Smooth muscle cell (in vitro differentiated cells): Measurements from ENCODE around the gene RUSF1. TPM values are rescaled to one million over a fixed set of nuclear protein-coding genes. Genes with fewer than 3 reads are reported as not detected.

Experiments
- DNase-seq: peaks from one replicate; lab custom pipeline; 2025; ENCODE audit not compliant: unreplicated experiment; lab: John Stamatoyannopoulos, UW
- H2AFZ ChIP-seq: fragments of 200-600 bp; sonication (generic); 2 replicates; pipeline ENCODE4 v1.6.0; 2016; ENCODE audit warnings: antibody characterized with exemption, low read depth, mild to moderate bottlenecking
- H3F3A ChIP-seq: fragments of 200-600 bp; sonication (generic); 2 replicates; pipeline ENCODE4 v1.6.0; 2017; ENCODE audit warnings: antibody characterized with exemption, low read depth
- H3K27ac ChIP-seq: fragments of 200-600 bp; sonication (generic); 2 replicates; pipeline ENCODE4 v1.5.1; 2016; ENCODE audit warnings: low read depth, mild to moderate bottlenecking
- H3K27me3 ChIP-seq: fragments of 200-600 bp; sonication (generic); 2 replicates; pipeline ENCODE4 v1.6.1; 2016; ENCODE audit warnings: low read depth, mild to moderate bottlenecking
- H3K36me3 ChIP-seq: fragments of 200-600 bp; sonication (generic); 2 replicates; pipeline ENCODE4 v1.5.1; 2016; ENCODE audit warnings: low read depth
- H3K4me1 ChIP-seq: fragments of 200-600 bp; sonication (generic); 2 replicates; pipeline ENCODE4 v1.5.1; 2016; ENCODE audit warnings: low read depth
- H3K4me2 ChIP-seq: fragments of 200-600 bp; sonication (generic); 2 replicates; pipeline ENCODE4 v1.6.0; 2016; ENCODE audit warnings: mild to moderate bottlenecking
- H3K4me3 ChIP-seq: fragments of 200-600 bp; sonication (generic); 2 replicates; pipeline ENCODE4 v1.5.1; 2016; ENCODE audit warnings: mild to moderate bottlenecking
- H3K79me2 ChIP-seq: fragments of 200-600 bp; sonication (generic); 2 replicates; pipeline ENCODE4 v1.6.0; 2016; ENCODE audit warnings: low read depth, mild to moderate bottlenecking
- H3K9ac ChIP-seq: fragments of 200-600 bp; sonication (generic); 2 replicates; pipeline ENCODE4 v1.6.0; 2016; ENCODE audit warnings: low read depth
- H3K9me3 ChIP-seq: fragments of 200-600 bp; sonication (generic); replicated peaks from 2 replicates; pipeline ENCODE4 v1.5.1; 2016; ENCODE audit warnings: low read depth
- H4K20me1 ChIP-seq: fragments of 200-600 bp; sonication (generic); 2 replicates; pipeline ENCODE4 v1.6.0; 2016; ENCODE audit warnings: low read depth
- CTCF ChIP-seq: fragments of 200-600 bp; sonication (generic); IDR thresholded peaks from 2 replicates; pipeline ENCODE4 v1.5.1; 2017; ENCODE audit warnings: borderline replicate concordance, mild to moderate bottlenecking, antibody characterized with exemption; ENCODE audit not compliant: insufficient read depth, poor library complexity, severe bottlenecking
- WGBS: methylation state at CpG from one replicate; pipeline ENCODE4 v1.1.7; 2016; ENCODE audit warnings: low lambda C conversion rate; 5-methylcytosine and 5-hydroxymethylcytosine counted together
- polyA plus RNA-seq: library from polyadenylated mRNA; unstranded; fragments of >200 nt; fragmentation: Nextera tagmentation; extraction: Ambion mirVana; gene quantifications from 2 replicates; pipeline ENCODE4 v1.2.1, GENCODE V29; 2016
- total RNA-seq: library from RNA; depleted of rRNA; stranded (reverse); fragments of >200 nt; gene quantifications from 2 replicates; pipeline ENCODE4 v1.2.3, GENCODE V29; 2014

The RUSF1 gene
- total and polyA plus RNA-seq, 2 experiments from 2014 or later, result 55.9 to 72.1 TPM

- H3K27me3 ChIP-seq, result no peaks in the 10 kb centered on the region
- no peaks in the 10 kb centered on the region for H3K79me2 ChIP-seq
- no peak for DNase-seq
- H3F3A ChIP-seq, result peaks cover 51% of the 10 kb centered on the region
- peaks cover 6% of the 10 kb centered on the region for H3K36me3 ChIP-seq
- H2AFZ ChIP-seq, result no peak overlapping the region
- WGBS, result 63% methylated on average over 47 of the region's 67 CpGs
- H3K4me1 ChIP-seq, result no peaks in the 10 kb centered on the region
- H3K9ac ChIP-seq, result no peak overlapping the region
- H3K4me2 ChIP-seq, result no peak overlapping the region
- peaks cover 62% of the 10 kb centered on the region for H4K20me1 ChIP-seq
- H3K4me3 ChIP-seq, result peak overlapping the region; percentile 23
- H3K9me3 ChIP-seq, result no peaks in the 10 kb centered on the region
- H3K27ac ChIP-seq, result no peak overlapping the region
- TF ChIP-seq CTCF, result no peak
Measured at GRCh38 chr16:31477220-31478216, 30.7 kb downstream of the RUSF1 start.

- H3K9ac ChIP-seq, result no peak overlapping the region
- WGBS, result 37% methylated on average over 41 of the region's 68 CpGs
Measured at GRCh38 chr16:31476303-31477219, 31.6 kb downstream of the RUSF1 start.

GRCh38 chr16:31475946-31476302 is 32.3 kb downstream of the RUSF1 start:
- Histone ChIP-seq H3K4me1 (peaks cover 5% of the 10 kb centered on the region), H3K9me3 (no peaks in the 10 kb centered on the region), H3K9ac (no peak overlapping the region), H3K4me2 (no peak overlapping the region), H3K27me3 (no peaks in the 10 kb centered on the region), H3K4me3 (no peak overlapping the region), H2AFZ (no peak overlapping the region), H3K79me2 (peaks cover 2% of the 10 kb centered on the region), H3K27ac (no peak overlapping the region), H3K36me3 (peaks cover 6% of the 10 kb centered on the region), H4K20me1 (peaks cover 62% of the 10 kb centered on the region), H3F3A (peaks cover 55% of the 10 kb centered on the region)
- WGBS, result 76% methylated on average over 15 of the region's 26 CpGs
- no peak for TF ChIP-seq CTCF
- DNase-seq, result no peak

More at GRCh38 chr16:31476303-31477219, 31.6 kb downstream of the RUSF1 start:
- H3K27me3 ChIP-seq, result no peaks in the 10 kb centered on the region
- H3K4me2 ChIP-seq, result no peak overlapping the region
- H3F3A ChIP-seq, result peaks cover 51% of the 10 kb centered on the region
- H3K36me3 ChIP-seq, result peaks cover 6% of the 10 kb centered on the region
- peak overlapping the region; percentile 34 for H3K4me3 ChIP-seq
- no peaks in the 10 kb centered on the region for H3K9me3 ChIP-seq
- H4K20me1 ChIP-seq, result peaks cover 62% of the 10 kb centered on the region
- H3K4me1 ChIP-seq, result no peaks in the 10 kb centered on the region
- no peak for TF ChIP-seq CTCF
- DNase-seq, result no peak
- no peak overlapping the region for H3K27ac ChIP-seq
- H3K79me2 ChIP-seq, result no peaks in the 10 kb centered on the region
- no peak overlapping the region for H2AFZ ChIP-seq
